Prostate gland (tissue), 2 donors: ENCODE results near the gene TICRR.

Source experiments
- CTCF ChIP-seq, 4 experiments: fragments of 200-600 bp in 2 of 4; fragments of 450-650 bp in 2 of 4; sonication (generic) in 2 of 4; IDR thresholded peaks; 1 replicate in 3 of 4; 2 replicates in 1 of 4; pipeline ENCODE4 v1.5.1; 2016 to 2019; ENCODE audit warnings: antibody characterized with exemption in 4 of 4, mild to moderate bottlenecking in 2 of 4, moderate library complexity in 2 of 4
- POLR2A ChIP-seq: fragments of 450-650 bp; IDR thresholded peaks from one replicate; pipeline ENCODE4 v1.6.1; 2016; ENCODE audit warnings: antibody characterized with exemption, mild to moderate bottlenecking
- POLR2AphosphoS5 ChIP-seq: sonication (generic); formaldehyde crosslinking; IDR thresholded peaks from one replicate; pipeline ENCODE4 v1.6.1; 2017; ENCODE audit warnings: antibody characterized with exemption

GRCh38 chr15:89533861-89534544 is 41.3 kb upstream of the TICRR start:
- no peak for TF ChIP-seq CTCF (IDR thresholded peaks at IDR 0.05)
- no peak for TF ChIP-seq POLR2A
- no peak for TF ChIP-seq POLR2AphosphoS5
